IMR-90 (cell line): Measurements from ENCODE around the gene IQSEC1. TPM values are rescaled to one million over a fixed set of nuclear protein-coding genes. Genes with fewer than 3 reads are reported as not detected.

ENCODE experiments used
- ATAC-seq: fragments of 200-7000 bp; cut with Tn5 transposase; 2 replicates; pipeline ENCODE4 v1.9.1; 2020; ENCODE audit warnings: low read depth, mild to moderate bottlenecking, moderate library complexity
- BruUV-seq: library from RNA; stranded (reverse); fragments of 400-500 nt; replicated peaks from 2 replicates; lab custom pipeline; 2021; lab: Mats Ljungman, UMichigan
- CTCF ChIA-PET: fragments of 300-600 bp; formaldehyde crosslinking; extraction: SDS; loops from one replicate; lab custom pipeline; 2021; ENCODE audit warnings: antibody characterized with exemption; lab: Yijun Ruan, JAX
- POLR2A ChIA-PET: fragments of 300-600 bp; sonication (Branson Sonifier 250); formaldehyde crosslinking; loops from one replicate; lab custom pipeline; 2022; ENCODE audit warnings: antibody characterized with exemption; ENCODE audit not compliant: unreplicated experiment; lab: Charles Lee
- DNase-seq: peaks from one replicate; pipeline ENCODE4 v3.0.0; 2013
- H2AFZ ChIP-seq: replicated peaks from 2 replicates; pipeline ENCODE3; 2013; ENCODE audit warnings: low read length, mild to moderate bottlenecking; ENCODE audit not compliant: poor library complexity
- H2AK5ac ChIP-seq: 2 replicates; pipeline ENCODE4 v1.6.1; 2013; ENCODE audit warnings: low read depth, low read length, inconsistent platforms
- H2AK9ac ChIP-seq: replicated peaks from 2 replicates; pipeline ENCODE3; 2013; ENCODE audit warnings: mild to moderate bottlenecking, low read depth, low read length, moderate library complexity; ENCODE audit not compliant: poor library complexity
- H2BK120ac ChIP-seq: 2 replicates; pipeline ENCODE4 v1.6.1; 2013; ENCODE audit warnings: low read depth, low read length, inconsistent platforms
- H2BK15ac ChIP-seq: 3 replicates; pipeline ENCODE4 v1.6.1; 2013; ENCODE audit warnings: low read depth, low read length, inconsistent platforms
- H2BK20ac ChIP-seq: 2 replicates; pipeline ENCODE4 v1.6.1; 2013; ENCODE audit warnings: low read depth, mild to moderate bottlenecking, inconsistent platforms, low read length, moderate library complexity
- H2BK5ac ChIP-seq: 2 replicates; pipeline ENCODE4 v1.6.1; 2013; ENCODE audit warnings: mild to moderate bottlenecking, low read depth, low read length, inconsistent platforms; ENCODE audit not compliant: poor library complexity, severe bottlenecking
- H3K14ac ChIP-seq: replicated peaks from 2 replicates; pipeline ENCODE4 v1.6.1; 2013; ENCODE audit warnings: low read depth, low read length, inconsistent platforms
- H3K18ac ChIP-seq: 2 replicates; pipeline ENCODE4 v1.6.1; 2013; ENCODE audit warnings: low read depth, low read length, control low read depth
- H3K23ac ChIP-seq: 2 replicates; pipeline ENCODE4 v1.6.1; 2013; ENCODE audit warnings: low read depth, low read length, inconsistent platforms
- H3K27ac ChIP-seq: 2 replicates; pipeline ENCODE4 v1.5.1; 2013; ENCODE audit warnings: mild to moderate bottlenecking, control low read depth, low read length; ENCODE audit not compliant: insufficient read depth
- H3K27me3 ChIP-seq: 2 replicates; pipeline ENCODE4 v1.6.1; 2013; ENCODE audit warnings: low read length; ENCODE audit not compliant: control insufficient read depth, insufficient read depth
- H3K36me3 ChIP-seq: 2 replicates; pipeline ENCODE4 v1.6.1; 2013; ENCODE audit warnings: low read length, mixed read lengths; ENCODE audit not compliant: control insufficient read depth, insufficient read depth
- H3K4ac ChIP-seq: 2 replicates; pipeline ENCODE4 v1.6.1; 2013; ENCODE audit warnings: low read depth, low read length, inconsistent platforms
- H3K4me1 ChIP-seq: 2 replicates; pipeline ENCODE4 v1.6.1; 2013; ENCODE audit warnings: low read length, mixed read lengths; ENCODE audit not compliant: control insufficient read depth, insufficient read depth
- H3K4me2 ChIP-seq: 2 replicates; pipeline ENCODE4 v1.6.1; 2013; ENCODE audit warnings: low read depth, mild to moderate bottlenecking, control low read depth, low read length, moderate library complexity
- H3K4me3 ChIP-seq: 2 replicates; pipeline ENCODE4 v1.5.1; 2013; ENCODE audit warnings: low read depth, mild to moderate bottlenecking, control low read depth, low read length, moderate library complexity; ENCODE audit not compliant: insufficient read depth
- H3K56ac ChIP-seq: 2 replicates; pipeline ENCODE4 v1.6.1; 2013; ENCODE audit warnings: low read length, inconsistent platforms; ENCODE audit not compliant: insufficient read depth; ENCODE audit errors: extremely low read depth
- H3K79me1 ChIP-seq, 2 experiments: 2 replicates each; pipeline ENCODE4 v1.6.1; 2013; ENCODE audit warnings: low read length in 2 of 2, inconsistent platforms in 1 of 2, low read depth in 1 of 2
- H3K9ac ChIP-seq: 2 replicates; pipeline ENCODE4 v1.6.1; 2013; ENCODE audit warnings: low read depth, low read length, control low read depth
- H3K9me1 ChIP-seq: 2 replicates; pipeline ENCODE4 v1.6.1; 2013; ENCODE audit warnings: low read length, inconsistent platforms; ENCODE audit not compliant: insufficient read depth
- H3K9me3 ChIP-seq: 2 replicates; pipeline ENCODE4 v1.6.1; 2013; ENCODE audit warnings: low read length; ENCODE audit not compliant: control insufficient read depth, insufficient read depth
- H4K20me1 ChIP-seq: 2 replicates; pipeline ENCODE4 v1.6.1; 2013; ENCODE audit warnings: low read length, inconsistent platforms; ENCODE audit not compliant: insufficient read depth
- H4K5ac ChIP-seq: 2 replicates; pipeline ENCODE4 v1.6.1; 2013; ENCODE audit warnings: mild to moderate bottlenecking, low read depth, low read length, control low read depth
- H4K8ac ChIP-seq, 2 experiments: 2 replicates each; pipeline ENCODE4 v1.6.1; 2013; ENCODE audit warnings: low read depth in 2 of 2, low read length in 2 of 2, control low read depth in 1 of 2, inconsistent platforms in 1 of 2
- H4K91ac ChIP-seq: 2 replicates; pipeline ENCODE4 v1.6.1; 2013; ENCODE audit warnings: low read depth, low read length, inconsistent platforms; ENCODE audit not compliant: insufficient read depth
- BHLHE40 ChIP-seq: fragments of 150-350 bp; IDR thresholded peaks from 2 replicates; pipeline ENCODE4 v1.6.1; 2016; ENCODE audit warnings: mild to moderate bottlenecking, low read depth, low read length
- FOS ChIP-seq: fragments of 150-350 bp; IDR thresholded peaks from 2 replicates; pipeline ENCODE4 v1.6.1; 2016; ENCODE audit warnings: low read depth, low read length
- MXI1 ChIP-seq: IDR thresholded peaks from 2 replicates; pipeline ENCODE4 v1.6.1; 2012; ENCODE audit warnings: low read depth, mild to moderate bottlenecking, low read length, moderate library complexity, borderline replicate concordance
- NFE2L2 ChIP-seq: fragments of 150-350 bp; IDR thresholded peaks from 2 replicates; pipeline ENCODE4 v1.6.1; 2016; ENCODE audit warnings: low read depth, mild to moderate bottlenecking, low read length
- POLR2A ChIP-seq: IDR thresholded peaks from 2 replicates; pipeline ENCODE4 v1.6.1; 2012; ENCODE audit warnings: mild to moderate bottlenecking, low read depth, low read length
- RAD21 ChIP-seq: IDR thresholded peaks from 2 replicates; pipeline ENCODE4 v1.6.1; 2012; ENCODE audit warnings: low read length, improper control_type of control experiment
- RCOR1 ChIP-seq: IDR thresholded peaks from 2 replicates; pipeline ENCODE4 v1.6.1; 2012; ENCODE audit warnings: mild to moderate bottlenecking, low read length, improper control_type of control experiment; ENCODE audit not compliant: insufficient replicate concordance
- RFX5 ChIP-seq: IDR thresholded peaks from 2 replicates; pipeline ENCODE4 v1.8.0; 2012; ENCODE audit warnings: low read depth, mild to moderate bottlenecking, low read length, moderate library complexity
- WGBS, 2 experiments: methylation state at CpG; one replicate each; pipeline versions ENCODE4 v1.1.5 to v1.1.7; 2013; ENCODE audit warnings: missing lambda C conversion rate in 2 of 2; ENCODE audit not compliant: insufficient read length in 1 of 2; ENCODE audit errors: extremely low coverage in 2 of 2; 5-methylcytosine and 5-hydroxymethylcytosine counted together
- dilution Hi-C: fragments of 300-500 bp; cut with HindIII; formaldehyde crosslinking; loops from one replicate; pipeline ENCODE4 v1.14.3; 2018; ENCODE audit warnings: low sequenced_read_pairs; ENCODE audit not compliant: unreplicated experiment
- in situ Hi-C: fragments of 300-500 bp; cut with MboI; formaldehyde crosslinking; loops from 3 replicates; pipeline ENCODE4 v1.14.3; 2019; ENCODE audit warnings: low sequenced_read_pairs, inconsistent platforms, mixed read lengths
- intact Hi-C: fragments of 100-400 bp; cut with micrococcal nuclease; formaldehyde crosslinking; loops from 2 replicates; pipeline ENCODE4 v1.10.0; 2022
- polyA plus RNA-seq, 3 experiments: library from polyadenylated mRNA; depleted of rRNA; stranded (reverse); fragments of >200 nt; gene quantifications; 2 replicates each; pipeline ENCODE4 v1.2.3, GENCODE V29; 2012; ENCODE audit warnings: low replicate concordance in 1 of 3
- total RNA-seq: library from RNA; depleted of rRNA; stranded (reverse); fragments of >200 nt; gene quantifications from 2 replicates; pipeline ENCODE4 v1.2.3, GENCODE V29; 2012
- TF ChIP-seq, protein P1 (sequence below): fragments of 150-350 bp; IDR thresholded peaks from 2 replicates; pipeline ENCODE4 v1.6.1; 2016; ENCODE audit warnings: low read depth, mild to moderate bottlenecking, low read length, moderate library complexity, borderline replicate concordance
- TF ChIP-seq, protein P2 (sequence below): fragments of 150-350 bp; IDR thresholded peaks from 2 replicates; pipeline ENCODE4 v1.6.1; 2017; ENCODE audit warnings: mild to moderate bottlenecking, antibody characterized with exemption, low read length, low read depth

Gene IQSEC1
- total and polyA plus RNA-seq, 2 of the 4 experiments (the other 2 are of a cell fraction): 5.9 to 11.9 TPM

DNA sequence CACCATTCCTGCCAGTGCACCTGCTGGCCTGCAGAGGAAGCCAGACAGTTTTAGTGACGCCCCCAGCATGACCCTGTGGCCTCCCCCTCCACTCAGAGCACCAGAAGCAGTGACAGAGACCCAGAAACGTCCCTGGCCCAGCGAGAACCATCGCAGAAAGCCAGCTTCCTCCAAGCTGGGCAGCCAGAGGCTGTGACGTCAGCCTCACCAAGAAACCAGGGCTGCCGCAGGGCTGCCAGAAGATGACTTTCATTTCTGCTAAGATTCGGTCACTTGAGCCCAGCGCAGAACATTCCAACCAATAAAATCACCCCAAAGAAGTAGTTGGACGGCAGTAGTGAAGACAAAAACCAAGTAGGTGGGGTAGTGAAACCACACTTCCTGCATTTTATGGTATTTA, 202.3 kb downstream of the IQSEC1 start:
- Histone ChIP-seq H4K8ac (no peak overlapping the region), H3K4ac (no peak overlapping the region), H3K18ac (no peak overlapping the region), H3K4me3 (no peak overlapping the region), H3K9me3 (no peaks in the 10 kb centered on the region), H3K36me3 (no peaks in the 10 kb centered on the region), H3K79me1 (no peaks in the 10 kb centered on the region), H4K91ac (no peak overlapping the region), H2AK5ac (no peak overlapping the region), H3K9me1 (no peaks in the 10 kb centered on the region; the same call in 1 of the 2 replicates), H2BK20ac (no peak overlapping the region), H2AFZ (peak overlapping the region; percentile 32), H2BK15ac (no peak overlapping the region), H3K4me2 (no peak overlapping the region), H3K27ac (no peak overlapping the region), H3K14ac (no peak overlapping the region), H2BK5ac (no peak overlapping the region), H3K9ac (no peak overlapping the region), H3K4me1 (no peaks in the 10 kb centered on the region; the same call in 1 of the 2 replicates), H2BK120ac (no peak overlapping the region), H3K56ac (no peak overlapping the region), H3K23ac (no peak overlapping the region), H3K27me3 (peaks cover 25% of the 10 kb centered on the region), H2AK9ac (no peak overlapping the region), H4K5ac (no peak overlapping the region), H4K20me1 (no peaks in the 10 kb centered on the region)
- DNase-seq (peak; percentile 33), ATAC-seq (no peak)
- dilution Hi-C loops: no loop called here
- no CpG with 5 or more reads among the region's 9 CpGs for WGBS, 2 experiments
- intact Hi-C loops: no loop called here
- ChIA-PET POLR2A (no interaction called here), CTCF (no interaction called here)
- BruUV-seq: no TSS peak
- no peak for TF ChIP-seq BHLHE40
- TF ChIP-seq, protein P1, sequence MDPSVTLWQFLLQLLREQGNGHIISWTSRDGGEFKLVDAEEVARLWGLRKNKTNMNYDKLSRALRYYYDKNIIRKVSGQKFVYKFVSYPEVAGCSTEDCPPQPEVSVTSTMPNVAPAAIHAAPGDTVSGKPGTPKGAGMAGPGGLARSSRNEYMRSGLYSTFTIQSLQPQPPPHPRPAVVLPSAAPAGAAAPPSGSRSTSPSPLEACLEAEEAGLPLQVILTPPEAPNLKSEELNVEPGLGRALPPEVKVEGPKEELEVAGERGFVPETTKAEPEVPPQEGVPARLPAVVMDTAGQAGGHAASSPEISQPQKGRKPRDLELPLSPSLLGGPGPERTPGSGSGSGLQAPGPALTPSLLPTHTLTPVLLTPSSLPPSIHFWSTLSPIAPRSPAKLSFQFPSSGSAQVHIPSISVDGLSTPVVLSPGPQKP: no peak
- no peak for TF ChIP-seq RCOR1
- TF ChIP-seq, protein P2, sequence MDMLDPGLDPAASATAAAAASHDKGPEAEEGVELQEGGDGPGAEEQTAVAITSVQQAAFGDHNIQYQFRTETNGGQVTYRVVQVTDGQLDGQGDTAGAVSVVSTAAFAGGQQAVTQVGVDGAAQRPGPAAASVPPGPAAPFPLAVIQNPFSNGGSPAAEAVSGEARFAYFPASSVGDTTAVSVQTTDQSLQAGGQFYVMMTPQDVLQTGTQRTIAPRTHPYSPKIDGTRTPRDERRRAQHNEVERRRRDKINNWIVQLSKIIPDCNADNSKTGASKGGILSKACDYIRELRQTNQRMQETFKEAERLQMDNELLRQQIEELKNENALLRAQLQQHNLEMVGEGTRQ: no peak
- TF ChIP-seq MXI1: no peak
- no peak for TF ChIP-seq NFE2L2
- TF ChIP-seq FOS: no peak
- no peak for TF ChIP-seq RAD21
- TF ChIP-seq POLR2A: no peak
- no peak for TF ChIP-seq RFX5
- in situ Hi-C loops: no loop called here
